HAP-1 (cell line): ENCODE data around the gene TLR7.
A peak's percentile ranks its signal among the peaks of the same experiment; 100 is the strongest.

Source experiments
- DNase-seq, 2 experiments: peaks; one replicate each; pipeline ENCODE4 v3.0.0-alpha.2; 2016 to 2020; ENCODE audit warnings: low spot score in 2 of 2
- H3K27me3 ChIP-seq: fragments of 250-450 bp; sonication (Bioruptor Pico); 2 replicates; pipeline ENCODE4 v1.5.1; 2020; ENCODE audit warnings: low read depth, mild to moderate bottlenecking, moderate library complexity
- H3K36me3 ChIP-seq: fragments of 250-450 bp; sonication (Bioruptor Pico); replicated peaks from 2 replicates; pipeline ENCODE4 v1.5.1; 2020; ENCODE audit warnings: mild to moderate bottlenecking
- H3K4me1 ChIP-seq: fragments of 250-450 bp; sonication (Bioruptor Pico); 2 replicates; pipeline ENCODE4 v1.5.1; 2020; ENCODE audit warnings: mild to moderate bottlenecking
- H3K4me3 ChIP-seq: fragments of 250-450 bp; sonication (Bioruptor Pico); 2 replicates; pipeline ENCODE4 v1.5.1; 2020; ENCODE audit warnings: mild to moderate bottlenecking, moderate library complexity
- H3K9me3 ChIP-seq: fragments of 250-450 bp; sonication (Bioruptor Pico); 2 replicates; pipeline ENCODE4 v1.5.1; 2020; ENCODE audit warnings: mild to moderate bottlenecking, moderate library complexity
- in situ Hi-C: fragments of 300-500 bp; cut with MboI; formaldehyde crosslinking; loops from 3 replicates; pipeline ENCODE4 v1.14.3; 2020; ENCODE audit warnings: low sequenced_read_pairs, inconsistent platforms, mixed read lengths

Gene TLR7

DNA sequence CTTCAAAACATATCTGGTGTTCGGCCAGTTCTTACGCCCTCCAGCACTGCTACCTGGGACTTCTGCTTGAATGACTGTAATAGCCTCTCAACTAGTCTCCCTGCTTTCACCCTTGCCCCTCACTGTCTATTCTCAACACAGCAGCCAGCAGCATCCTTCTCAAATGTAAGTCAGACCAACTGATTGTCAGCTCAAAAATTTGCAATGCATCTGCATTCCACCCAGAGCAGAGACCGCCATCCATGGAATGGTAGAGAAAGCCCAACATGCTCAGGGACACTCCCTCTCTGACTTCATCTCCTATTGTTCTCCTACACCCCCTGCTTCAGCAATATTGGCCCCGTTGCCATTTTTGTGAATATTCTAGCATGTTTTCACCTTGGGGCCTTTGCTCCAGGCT lies 5.9 kb downstream of the TLR7 start:
- no peak overlapping the region for H3K4me3 ChIP-seq
- H3K4me1 ChIP-seq, result no peaks in the 10 kb centered on the region
- no peak for DNase-seq
- no peaks in the 10 kb centered on the region for H3K9me3 ChIP-seq
- no peaks in the 10 kb centered on the region for H3K36me3 ChIP-seq
- peaks cover 10% of the 10 kb centered on the region for H3K27me3 ChIP-seq
- in situ Hi-C loops, result no loop called here

DNA sequence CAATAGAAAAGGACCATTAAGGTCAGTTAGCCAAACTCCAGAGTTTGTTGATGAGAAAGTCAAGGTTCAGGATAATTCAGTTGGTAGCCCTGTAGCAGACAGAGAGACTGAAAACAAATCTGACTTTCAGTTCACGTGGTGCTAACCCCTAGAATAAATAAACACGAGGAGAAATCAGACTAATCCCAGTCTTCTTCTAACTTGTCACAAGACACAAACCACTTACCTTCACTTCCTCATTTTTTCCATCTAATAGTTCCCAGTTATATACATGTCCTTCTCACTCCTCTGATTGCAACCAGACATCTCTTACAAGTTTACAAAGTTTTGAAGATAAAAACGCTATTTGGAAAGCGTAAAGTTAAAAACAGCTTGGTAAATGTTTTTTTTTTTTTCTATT lies 7.7 kb downstream of the TLR7 start:
- Histone ChIP-seq H3K36me3 (no peaks in the 10 kb centered on the region), H3K4me1 (no peaks in the 10 kb centered on the region), H3K27me3 (0 out of 2 replicates have a peak, but pooled peaks cover 4% of the 10 kb centered on the region), H3K4me3 (no peak overlapping the region), H3K9me3 (no peaks in the 10 kb centered on the region)
- DNase-seq, result no peak
- in situ Hi-C loops, result no loop called here

DNA sequence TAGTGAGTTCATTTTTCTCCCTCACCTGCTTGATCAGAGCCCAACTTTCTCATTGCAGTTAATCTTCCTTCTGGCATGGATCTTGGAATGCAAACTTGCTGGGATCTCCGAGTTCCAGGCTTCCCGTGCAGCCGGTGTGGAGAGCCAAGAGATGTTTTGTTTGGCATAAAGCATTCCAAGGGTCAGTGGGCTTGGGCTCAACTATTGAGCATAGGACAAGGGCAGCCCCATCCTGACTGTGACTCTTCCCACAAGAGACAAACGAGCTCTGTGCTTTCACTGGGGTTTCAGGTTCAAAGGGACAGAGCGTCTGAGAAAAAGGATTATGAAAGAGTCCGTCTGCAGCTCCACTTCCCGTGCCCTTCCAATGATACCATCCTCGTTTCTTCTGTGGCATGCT lies 10.5 kb downstream of the TLR7 start:
- H3K36me3 ChIP-seq, result no peaks in the 10 kb centered on the region
- H3K4me3 ChIP-seq, result no peak overlapping the region
- H3K27me3 ChIP-seq, result peaks cover 6% of the 10 kb centered on the region; the same call in 1 of the 2 replicates
- H3K9me3 ChIP-seq, result no peaks in the 10 kb centered on the region
- no peak for DNase-seq
- H3K4me1 ChIP-seq, result no peaks in the 10 kb centered on the region
- in situ Hi-C loops, result no loop called here

DNA sequence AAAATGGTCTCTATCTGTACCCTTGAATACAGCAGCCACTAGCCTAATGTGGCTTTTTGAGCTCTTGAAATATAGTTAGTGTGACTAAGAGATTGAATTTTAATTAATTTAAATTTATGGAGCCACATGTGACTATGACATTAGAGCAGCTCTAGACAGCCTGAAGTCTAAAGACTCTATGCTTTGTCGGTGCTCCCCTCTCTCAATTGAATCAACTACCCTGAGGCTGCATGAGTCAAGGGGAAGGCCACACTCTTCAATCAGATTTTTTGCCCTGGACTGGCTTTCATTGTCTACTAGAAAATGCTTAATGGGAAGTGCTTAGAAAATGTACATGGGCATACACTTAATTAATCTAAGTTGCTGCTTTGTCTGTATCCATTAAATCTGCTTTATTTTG lies 11.7 kb downstream of the TLR7 start:
- Histone ChIP-seq H3K27me3 (peaks cover 6% of the 10 kb centered on the region; the same call in 1 of the 2 replicates), H3K36me3 (no peaks in the 10 kb centered on the region), H3K4me3 (no peak overlapping the region), H3K4me1 (no peaks in the 10 kb centered on the region), H3K9me3 (no peaks in the 10 kb centered on the region)
- DNase-seq, result no peak
- in situ Hi-C loops, result no loop called here

DNA sequence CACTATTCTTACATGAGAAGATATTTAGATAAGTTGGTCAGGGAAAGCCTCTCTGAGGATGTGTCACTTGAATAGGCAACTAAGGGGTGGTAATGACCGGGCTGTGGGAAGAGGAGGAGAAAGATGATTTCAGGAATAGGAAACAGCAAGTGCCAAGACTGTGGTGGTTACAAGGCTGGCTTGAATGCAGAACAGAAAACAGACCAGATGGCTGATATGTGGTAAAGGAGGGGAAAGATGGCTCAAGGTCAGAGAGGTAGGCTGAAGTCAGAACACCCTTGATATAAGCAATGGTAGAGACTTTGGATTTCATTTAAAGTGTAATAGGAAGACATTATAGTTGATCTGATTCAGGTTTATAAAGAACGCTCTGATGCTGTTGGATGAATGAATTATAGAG lies 15.0 kb downstream of the TLR7 start:
- in situ Hi-C loops, result no loop called here
- H3K4me3 ChIP-seq, result no peak overlapping the region
- H3K27me3 ChIP-seq, result peaks cover 5% of the 10 kb centered on the region

GRCh38 chrX:12885508-12885907 lies 18.6 kb downstream of the TLR7 start:
- H3K9me3 ChIP-seq, result no peaks in the 10 kb centered on the region
- in situ Hi-C loops, result no loop called here
- no peak for DNase-seq
- peaks cover 10% of the 10 kb centered on the region for H3K27me3 ChIP-seq
- H3K4me3 ChIP-seq, result no peak overlapping the region
- no peaks in the 10 kb centered on the region for H3K36me3 ChIP-seq
- H3K4me1 ChIP-seq, result no peaks in the 10 kb centered on the region

More for the DNA sequence above, 15.0 kb downstream of the TLR7 start:
- Histone ChIP-seq H3K36me3 (no peaks in the 10 kb centered on the region), H3K4me1 (no peaks in the 10 kb centered on the region), H3K9me3 (no peaks in the 10 kb centered on the region)
- DNase-seq, result no peak

DNA sequence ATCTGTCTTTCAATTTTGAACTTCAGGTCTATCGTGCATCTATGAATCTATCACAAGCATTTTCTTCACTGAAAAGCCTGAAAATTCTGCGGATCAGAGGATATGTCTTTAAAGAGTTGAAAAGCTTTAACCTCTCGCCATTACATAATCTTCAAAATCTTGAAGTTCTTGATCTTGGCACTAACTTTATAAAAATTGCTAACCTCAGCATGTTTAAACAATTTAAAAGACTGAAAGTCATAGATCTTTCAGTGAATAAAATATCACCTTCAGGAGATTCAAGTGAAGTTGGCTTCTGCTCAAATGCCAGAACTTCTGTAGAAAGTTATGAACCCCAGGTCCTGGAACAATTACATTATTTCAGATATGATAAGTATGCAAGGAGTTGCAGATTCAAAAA lies 19.7 kb downstream of the TLR7 start:
- in situ Hi-C loops, result no loop called here
- peaks cover 10% of the 10 kb centered on the region for H3K27me3 ChIP-seq
- H3K4me1 ChIP-seq, result no peaks in the 10 kb centered on the region
- no peaks in the 10 kb centered on the region for H3K36me3 ChIP-seq
- no peak for DNase-seq
- no peak overlapping the region for H3K4me3 ChIP-seq
- no peaks in the 10 kb centered on the region for H3K9me3 ChIP-seq

GRCh38 chrX:12887141-12887540 lies 20.3 kb downstream of the TLR7 start:
- peaks cover 8% of the 10 kb centered on the region; the same call in 1 of the 2 replicates for H3K27me3 ChIP-seq
- in situ Hi-C loops, result no loop called here
- no peak overlapping the region for H3K4me3 ChIP-seq
- no peaks in the 10 kb centered on the region for H3K9me3 ChIP-seq
- DNase-seq, result no peak
- H3K4me1 ChIP-seq, result no peaks in the 10 kb centered on the region
- no peaks in the 10 kb centered on the region for H3K36me3 ChIP-seq

- Histone ChIP-seq H3K36me3 (no peaks in the 10 kb centered on the region), H3K4me3 (no peak overlapping the region), H3K4me1 (no peaks in the 10 kb centered on the region), H3K27me3 (peaks cover 8% of the 10 kb centered on the region; the same call in 1 of the 2 replicates), H3K9me3 (no peaks in the 10 kb centered on the region)
- DNase-seq, result no peak
- in situ Hi-C loops, result no loop called here
Measured at GRCh38 chrX:12887767-12888166, 20.9 kb downstream of the TLR7 start.

GRCh38 chrX:12890467-12890866 lies 23.6 kb downstream of the TLR7 start:
- no peak overlapping the region for H3K4me3 ChIP-seq
- no peaks in the 10 kb centered on the region for H3K9me3 ChIP-seq
- no peaks in the 10 kb centered on the region for H3K36me3 ChIP-seq
- no peaks in the 10 kb centered on the region for H3K4me1 ChIP-seq
- in situ Hi-C loops, result loop anchor here (10.0 kb wide), 1 partner anchor 76 kb away; no protein-coding TSS in a partner anchor
- no peak for DNase-seq
- H3K27me3 ChIP-seq, result peaks cover 8% of the 10 kb centered on the region; the same call in 1 of the 2 replicates

- Histone ChIP-seq H3K27me3 (peaks cover 5% of the 10 kb centered on the region; the same call in 1 of the 2 replicates), H3K9me3 (no peaks in the 10 kb centered on the region), H3K36me3 (no peaks in the 10 kb centered on the region), H3K4me1 (no peaks in the 10 kb centered on the region), H3K4me3 (no peak overlapping the region)
- in situ Hi-C loops, result loop anchor here (10.0 kb wide), 1 partner anchor 76 kb away; no protein-coding TSS in a partner anchor
- DNase-seq, result no peak
Measured at GRCh38 chrX:12891171-12891570, 24.3 kb downstream of the TLR7 start.

GRCh38 chrX:12891915-12892506 lies 25.1 kb downstream of the TLR7 start:
- Histone ChIP-seq H3K4me1 (no peaks in the 10 kb centered on the region), H3K36me3 (no peaks in the 10 kb centered on the region), H3K4me3 (no peak overlapping the region), H3K9me3 (no peaks in the 10 kb centered on the region), H3K27me3 (0 out of 2 replicates have a peak, but pooled peaks cover 5% of the 10 kb centered on the region)
- DNase-seq, result no peak
- in situ Hi-C loops, result loop anchor here (10.0 kb wide), 1 partner anchor 77 kb away; no protein-coding TSS in a partner anchor

DNA sequence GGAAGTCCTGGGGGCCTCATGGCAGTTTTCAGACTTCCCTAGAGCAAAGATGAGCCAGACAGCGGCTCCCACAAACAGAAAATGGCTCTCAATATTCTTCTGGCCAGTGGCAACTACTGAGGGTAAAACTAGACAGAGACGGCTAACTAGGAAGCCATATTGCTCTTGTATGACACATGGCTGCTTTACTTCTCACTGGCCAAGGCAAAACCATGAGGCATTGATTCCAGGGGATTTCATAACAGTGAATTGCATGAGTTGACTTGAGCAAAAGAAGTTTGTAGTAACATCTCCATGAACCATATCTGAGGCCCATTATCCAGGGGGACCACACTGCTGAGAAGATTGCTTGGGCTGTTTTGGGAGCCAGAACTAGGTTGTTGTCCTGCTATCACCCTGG lies 25.8 kb downstream of the TLR7 start:
- H3K4me3 ChIP-seq, result no peak overlapping the region
- in situ Hi-C loops, result loop anchor here (10.0 kb wide), 1 partner anchor 78 kb away; no protein-coding TSS in a partner anchor
- H3K36me3 ChIP-seq, result no peaks in the 10 kb centered on the region
- no peaks in the 10 kb centered on the region for H3K9me3 ChIP-seq
- 0 out of 2 replicates have a peak, but pooled peaks cover 3% of the 10 kb centered on the region for H3K27me3 ChIP-seq
- H3K4me1 ChIP-seq, result no peaks in the 10 kb centered on the region
- DNase-seq, result no peak

DNA sequence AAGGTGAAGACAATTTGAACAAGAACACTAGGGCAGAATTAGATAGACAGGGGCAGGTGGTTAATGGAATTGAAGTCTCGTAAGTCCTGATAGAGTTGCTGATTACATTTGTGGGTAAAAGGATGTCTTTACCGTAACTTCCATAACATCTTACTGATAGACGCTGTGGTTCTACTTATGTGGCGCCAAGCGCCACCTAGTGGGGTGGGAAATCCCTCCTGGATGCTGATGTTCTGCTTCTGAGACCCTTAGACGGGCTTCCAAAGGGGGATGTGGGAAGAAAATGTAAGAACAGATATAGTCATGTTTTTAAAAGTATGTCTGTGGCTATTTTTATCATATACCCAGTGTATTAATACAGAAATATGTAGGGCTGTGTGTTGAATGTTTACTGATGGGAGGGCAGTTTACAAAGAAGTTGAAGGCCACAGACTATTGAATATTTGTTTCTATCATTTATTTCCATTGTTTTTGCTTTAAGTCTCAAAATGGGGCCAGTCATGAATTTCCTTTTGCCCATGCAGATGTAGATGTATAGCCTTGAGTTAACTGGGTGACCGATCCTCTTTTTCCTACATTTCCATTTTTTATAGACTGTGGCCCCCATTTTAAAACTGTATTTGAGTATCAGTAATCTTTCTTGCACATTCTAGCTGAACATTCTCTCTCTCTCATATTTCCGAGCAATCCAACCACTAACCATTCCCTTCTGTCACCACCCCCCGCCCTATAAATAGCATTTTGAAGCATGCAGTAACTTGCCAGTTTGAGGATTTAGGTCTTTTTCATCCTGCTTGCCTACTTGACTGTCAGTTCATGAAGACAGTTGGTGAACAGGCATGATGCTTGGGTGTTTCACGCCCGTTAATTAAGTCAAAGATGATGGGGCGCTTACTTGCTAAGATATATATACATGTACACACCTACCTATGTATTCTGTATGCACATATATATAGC lies 27.5 kb downstream of the TLR7 start:
- Histone ChIP-seq H3K27me3 (0 out of 2 replicates have a peak, but pooled peaks cover 3% of the 10 kb centered on the region), H3K36me3 (no peaks in the 10 kb centered on the region), H3K4me1 (no peaks in the 10 kb centered on the region), H3K4me3 (no peak overlapping the region), H3K9me3 (no peaks in the 10 kb centered on the region)
- DNase-seq, result peak; percentile 32 to 65
- in situ Hi-C loops, result loop anchor here (10.0 kb wide), 1 partner anchor 80 kb away; no protein-coding TSS in a partner anchor
